HepG2 (cell line): ENCODE data around the gene BRMS1. TPM values are rescaled to one million over a fixed set of nuclear protein-coding genes. Genes with fewer than 3 reads are reported as not detected.

Source experiments
- ESRRA ChIP-seq: sonication (generic); formaldehyde crosslinking; IDR thresholded peaks from 2 replicates; pipeline ENCODE4 v1.5.1; 2020; ENCODE audit warnings: mild to moderate bottlenecking, low read depth, missing genetic modification reagents
- GZF1 ChIP-seq: sonication (generic); formaldehyde crosslinking; IDR thresholded peaks from 2 replicates; pipeline ENCODE4 v1.5.1; 2020; ENCODE audit warnings: mild to moderate bottlenecking, missing genetic modification reagents
- JUN ChIP-seq: sonication (generic); formaldehyde crosslinking; IDR thresholded peaks from 2 replicates; pipeline ENCODE4 v1.4.0; 2020; ENCODE audit warnings: mild to moderate bottlenecking, missing genetic modification reagents
- NCOA2 ChIP-seq: sonication (generic); formaldehyde crosslinking; IDR thresholded peaks from 2 replicates; pipeline ENCODE4 v1.8.0; 2022; ENCODE audit warnings: inconsistent platforms
- NFIC ChIP-seq: IDR thresholded peaks from 2 replicates; pipeline ENCODE4 v1.6.1; 2012; ENCODE audit warnings: mild to moderate bottlenecking, low read length, inconsistent platforms
- NR1H2 ChIP-seq: sonication (generic); formaldehyde crosslinking; IDR thresholded peaks from 2 replicates; pipeline ENCODE4 v1.8.1; 2022; ENCODE audit warnings: low read depth, missing genetic modification reagents, borderline replicate concordance
- RBFOX2 ChIP-seq: fragments of 200-400 bp; formaldehyde crosslinking; IDR thresholded peaks from 2 replicates; pipeline ENCODE4 v1.6.1; 2017; ENCODE audit warnings: low read depth, mild to moderate bottlenecking, low read length
- SMYD3 ChIP-seq: sonication (generic); formaldehyde crosslinking; IDR thresholded peaks from 2 replicates; pipeline ENCODE4 v1.8.1; 2023; ENCODE audit warnings: mild to moderate bottlenecking, missing genetic modification reagents
- ZBTB21 ChIP-seq: sonication (generic); formaldehyde crosslinking; IDR thresholded peaks from 2 replicates; pipeline ENCODE4 v1.4.0; 2020; ENCODE audit warnings: missing genetic modification reagents
- ZKSCAN5 ChIP-seq: sonication (generic); formaldehyde crosslinking; IDR thresholded peaks from 2 replicates; pipeline ENCODE4 v1.5.1; 2020; ENCODE audit warnings: mild to moderate bottlenecking, missing genetic modification reagents
- ZNF432 ChIP-seq: sonication (generic); formaldehyde crosslinking; IDR thresholded peaks from 2 replicates; pipeline ENCODE4 v1.5.0; 2020; ENCODE audit warnings: missing genetic modification reagents, mild to moderate bottlenecking, borderline replicate concordance
- ZNF629 ChIP-seq: sonication (generic); formaldehyde crosslinking; conservative IDR thresholded peaks from 2 replicates; pipeline ENCODE4 v1.5.0; 2020; ENCODE audit warnings: missing genetic modification reagents
- ZSCAN21 ChIP-seq: sonication (generic); formaldehyde crosslinking; IDR thresholded peaks from 2 replicates; pipeline ENCODE4 v1.8.0; 2022; ENCODE audit warnings: mild to moderate bottlenecking, missing genetic modification reagents, moderate library complexity, borderline replicate concordance
- polyA plus RNA-seq, 8 experiments: library from polyadenylated mRNA; depleted of rRNA in 3 of 8; stranded (reverse) in 7 of 8; unstranded in 1 of 8; fragments of >200 nt; fragmentation: Illumina TruSeq in 4 of 8; extraction: Trizol in 4 of 8; gene quantifications; 2 replicates each; pipeline versions ENCODE4 v1.2.1 to v1.2.3, GENCODE V29; 2011 to 2016; ENCODE audit warnings: low read depth in 4 of 8, missing spikeins in 1 of 8, mixed read lengths in 1 of 8; ENCODE audit not compliant: insufficient read depth in 1 of 8
- total RNA-seq, 5 experiments: library from RNA; depleted of rRNA; stranded (reverse); fragments of >200 nt; fragmentation: Illumina TruSeq; extraction: Trizol; gene quantifications; 2 replicates each; pipeline ENCODE4 v1.2.3, GENCODE V29; 2016; ENCODE audit warnings: low read depth in 1 of 5
- TF ChIP-seq, protein P1 (sequence below): sonication (generic); formaldehyde crosslinking; IDR thresholded peaks from 2 replicates; pipeline ENCODE4 v1.4.0; 2020; ENCODE audit warnings: mild to moderate bottlenecking, missing genetic modification reagents
- TF ChIP-seq, protein P2 (sequence below): sonication (generic); formaldehyde crosslinking; IDR thresholded peaks from 2 replicates; pipeline ENCODE4 v1.8.0; 2022; ENCODE audit warnings: missing genetic modification reagents, mild to moderate bottlenecking, inconsistent platforms, borderline replicate concordance
- TF ChIP-seq, protein P3 (sequence below): sonication (generic); formaldehyde crosslinking; conservative IDR thresholded peaks from 2 replicates; pipeline ENCODE4 v1.8.0; 2022; ENCODE audit warnings: low read depth, missing genetic modification reagents
- TF ChIP-seq, protein P4 (sequence below): sonication (generic); formaldehyde crosslinking; IDR thresholded peaks from 2 replicates; pipeline ENCODE4 v1.5.1; 2020; ENCODE audit warnings: mild to moderate bottlenecking, missing genetic modification reagents
- TF ChIP-seq, protein P5 (sequence below): sonication (generic); formaldehyde crosslinking; IDR thresholded peaks from 2 replicates; pipeline ENCODE4 v1.8.0; 2022; ENCODE audit warnings: missing genetic modification reagents, mild to moderate bottlenecking, borderline replicate concordance
- TF ChIP-seq, protein P6 (sequence below): sonication (generic); formaldehyde crosslinking; IDR thresholded peaks from 2 replicates; pipeline ENCODE4 v1.5.0; 2020; ENCODE audit warnings: missing genetic modification reagents

BRMS1 gene
- total and polyA plus RNA-seq, 2 of the 13 experiments (the other 11 are each of a cell fraction or from before 2014, with no cell fraction given) = 15.8 to 55.7 TPM

DNA sequence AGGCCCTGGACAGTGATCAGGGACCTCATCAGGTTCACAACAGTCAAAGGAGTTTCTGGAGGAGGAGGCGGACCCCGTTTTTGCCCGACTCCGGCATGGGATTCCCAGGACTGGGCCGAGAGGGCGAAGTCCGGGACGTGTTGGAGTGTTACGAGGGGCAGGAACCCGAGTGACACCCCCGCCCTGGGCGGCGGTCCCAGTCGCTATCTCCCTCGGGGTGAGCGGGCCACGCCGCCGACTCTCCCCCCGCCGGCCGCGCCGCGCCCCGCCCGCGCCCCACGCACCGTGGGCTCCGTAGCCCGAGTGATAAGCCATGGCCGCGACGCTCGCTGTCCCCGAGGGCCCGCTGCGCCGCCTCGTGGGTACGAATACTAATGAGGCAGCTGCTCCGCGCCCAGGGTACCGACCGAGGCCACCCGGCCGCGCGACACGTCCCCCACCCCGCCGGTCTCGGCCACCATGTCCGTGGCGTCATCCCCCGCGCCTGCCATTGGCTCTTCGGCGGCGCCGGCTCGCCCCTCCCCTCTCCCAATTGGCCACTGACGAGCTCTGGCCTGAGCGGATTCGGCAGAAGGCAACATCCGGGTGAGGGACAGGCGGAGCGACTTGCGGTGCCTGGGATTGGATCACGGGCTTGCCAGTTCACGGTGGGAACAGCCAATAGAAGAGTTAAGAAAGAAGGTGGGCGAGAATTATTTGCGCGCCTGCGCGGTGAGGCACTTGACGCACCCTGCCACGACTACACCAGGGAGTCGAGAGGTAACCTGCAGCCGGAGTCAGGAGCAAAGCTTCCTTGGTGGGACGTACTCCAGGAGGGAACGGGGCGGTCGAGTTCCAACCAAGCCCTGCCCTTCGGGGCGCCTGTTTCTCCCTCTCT lies 56.0 kb downstream of the BRMS1 start, which contains the start of gene YIF1A (continued):
- TF ChIP-seq NFIC = no peak
- TF ChIP-seq ZNF629 (CRISPR knock-in tag) = no peak; the same call in 1 of the 2 replicates
- peak; percentile 60; the same call in 1 of the 2 replicates for TF ChIP-seq ZSCAN21 (CRISPR knock-in tag)
- TF ChIP-seq NR1H2 (CRISPR knock-in tag) = no peak
- no peak for TF ChIP-seq GZF1 (CRISPR knock-in tag)
- TF ChIP-seq ESRRA (CRISPR knock-in tag) = no peak
- TF ChIP-seq, protein P1, sequence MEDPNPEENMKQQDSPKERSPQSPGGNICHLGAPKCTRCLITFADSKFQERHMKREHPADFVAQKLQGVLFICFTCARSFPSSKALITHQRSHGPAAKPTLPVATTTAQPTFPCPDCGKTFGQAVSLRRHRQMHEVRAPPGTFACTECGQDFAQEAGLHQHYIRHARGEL = no peak
- no peak for TF ChIP-seq ZBTB21
- no peak for TF ChIP-seq ZKSCAN5 (CRISPR knock-in tag)
- peak; percentile 65 for TF ChIP-seq JUN (CRISPR knock-in tag)
- TF ChIP-seq, protein P2, sequence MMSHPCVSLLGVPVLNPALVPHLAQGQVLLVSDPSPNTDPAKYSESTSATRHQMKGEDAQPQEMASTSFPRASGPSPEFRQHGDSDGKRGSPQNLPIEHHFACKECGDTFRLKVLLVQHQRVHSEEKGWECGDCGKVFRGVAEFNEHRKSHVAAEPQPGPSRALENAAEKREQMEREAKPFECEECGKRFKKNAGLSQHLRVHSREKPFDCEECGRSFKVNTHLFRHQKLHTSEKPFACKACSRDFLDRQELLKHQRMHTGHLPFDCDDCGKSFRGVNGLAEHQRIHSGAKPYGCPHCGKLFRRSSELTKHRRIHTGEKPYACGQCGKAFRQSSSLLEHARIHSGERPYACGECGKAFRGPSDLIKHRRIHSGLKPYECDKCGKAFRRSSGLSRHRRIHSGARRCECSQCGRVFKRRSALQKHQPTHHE = no peak
- TF ChIP-seq, protein P3, sequence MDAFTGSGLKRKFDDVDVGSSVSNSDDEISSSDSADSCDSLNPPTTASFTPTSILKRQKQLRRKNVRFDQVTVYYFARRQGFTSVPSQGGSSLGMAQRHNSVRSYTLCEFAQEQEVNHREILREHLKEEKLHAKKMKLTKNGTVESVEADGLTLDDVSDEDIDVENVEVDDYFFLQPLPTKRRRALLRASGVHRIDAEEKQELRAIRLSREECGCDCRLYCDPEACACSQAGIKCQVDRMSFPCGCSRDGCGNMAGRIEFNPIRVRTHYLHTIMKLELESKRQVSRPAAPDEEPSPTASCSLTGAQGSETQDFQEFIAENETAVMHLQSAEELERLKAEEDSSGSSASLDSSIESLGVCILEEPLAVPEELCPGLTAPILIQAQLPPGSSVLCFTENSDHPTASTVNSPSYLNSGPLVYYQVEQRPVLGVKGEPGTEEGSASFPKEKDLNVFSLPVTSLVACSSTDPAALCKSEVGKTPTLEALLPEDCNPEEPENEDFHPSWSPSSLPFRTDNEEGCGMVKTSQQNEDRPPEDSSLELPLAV = no peak
- peak; percentile 95; the same call in 1 of the 2 replicates for TF ChIP-seq SMYD3 (CRISPR knock-in tag)
- TF ChIP-seq, protein P4, sequence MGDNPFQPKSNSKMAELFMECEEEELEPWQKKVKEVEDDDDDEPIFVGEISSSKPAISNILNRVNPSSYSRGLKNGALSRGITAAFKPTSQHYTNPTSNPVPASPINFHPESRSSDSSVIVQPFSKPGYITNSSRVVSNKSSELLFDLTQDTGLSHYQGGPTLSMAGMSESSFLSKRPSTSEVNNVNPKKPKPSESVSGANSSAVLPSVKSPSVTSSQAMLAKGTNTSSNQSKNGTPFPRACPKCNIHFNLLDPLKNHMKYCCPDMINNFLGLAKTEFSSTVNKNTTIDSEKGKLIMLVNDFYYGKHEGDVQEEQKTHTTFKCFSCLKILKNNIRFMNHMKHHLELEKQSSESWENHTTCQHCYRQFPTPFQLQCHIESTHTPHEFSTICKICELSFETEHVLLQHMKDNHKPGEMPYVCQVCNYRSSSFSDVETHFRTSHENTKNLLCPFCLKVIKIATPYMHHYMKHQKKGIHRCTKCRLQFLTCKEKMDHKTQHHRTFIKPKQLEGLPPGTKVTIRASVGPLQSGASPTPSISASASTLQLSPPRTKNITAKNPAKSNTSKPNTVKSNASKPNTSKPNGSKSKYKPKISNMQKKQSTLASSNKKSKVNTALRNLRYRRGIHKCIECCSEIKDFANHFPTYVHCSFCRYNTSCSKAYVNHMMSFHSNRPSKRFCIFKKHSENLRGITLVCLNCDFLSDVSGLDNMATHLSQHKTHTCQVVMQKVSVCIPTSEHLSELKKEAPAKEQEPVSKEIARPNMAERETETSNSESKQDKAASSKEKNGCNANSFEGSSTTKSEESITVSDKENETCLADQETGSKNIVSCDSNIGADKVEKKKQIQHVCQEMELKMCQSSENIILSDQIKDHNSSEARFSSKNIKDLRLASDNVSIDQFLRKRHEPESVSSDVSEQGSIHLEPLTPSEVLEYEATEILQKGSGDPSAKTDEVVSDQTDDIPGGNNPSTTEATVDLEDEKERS (CRISPR knock-in tag) = no peak
- TF ChIP-seq ZNF432 (CRISPR knock-in tag) = no peak
- TF ChIP-seq NCOA2 (CRISPR knock-in tag) = no peak
- TF ChIP-seq, protein P5, sequence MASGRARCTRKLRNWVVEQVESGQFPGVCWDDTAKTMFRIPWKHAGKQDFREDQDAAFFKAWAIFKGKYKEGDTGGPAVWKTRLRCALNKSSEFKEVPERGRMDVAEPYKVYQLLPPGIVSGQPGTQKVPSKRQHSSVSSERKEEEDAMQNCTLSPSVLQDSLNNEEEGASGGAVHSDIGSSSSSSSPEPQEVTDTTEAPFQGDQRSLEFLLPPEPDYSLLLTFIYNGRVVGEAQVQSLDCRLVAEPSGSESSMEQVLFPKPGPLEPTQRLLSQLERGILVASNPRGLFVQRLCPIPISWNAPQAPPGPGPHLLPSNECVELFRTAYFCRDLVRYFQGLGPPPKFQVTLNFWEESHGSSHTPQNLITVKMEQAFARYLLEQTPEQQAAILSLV (CRISPR knock-in tag) = no peak
- TF ChIP-seq, protein P6, sequence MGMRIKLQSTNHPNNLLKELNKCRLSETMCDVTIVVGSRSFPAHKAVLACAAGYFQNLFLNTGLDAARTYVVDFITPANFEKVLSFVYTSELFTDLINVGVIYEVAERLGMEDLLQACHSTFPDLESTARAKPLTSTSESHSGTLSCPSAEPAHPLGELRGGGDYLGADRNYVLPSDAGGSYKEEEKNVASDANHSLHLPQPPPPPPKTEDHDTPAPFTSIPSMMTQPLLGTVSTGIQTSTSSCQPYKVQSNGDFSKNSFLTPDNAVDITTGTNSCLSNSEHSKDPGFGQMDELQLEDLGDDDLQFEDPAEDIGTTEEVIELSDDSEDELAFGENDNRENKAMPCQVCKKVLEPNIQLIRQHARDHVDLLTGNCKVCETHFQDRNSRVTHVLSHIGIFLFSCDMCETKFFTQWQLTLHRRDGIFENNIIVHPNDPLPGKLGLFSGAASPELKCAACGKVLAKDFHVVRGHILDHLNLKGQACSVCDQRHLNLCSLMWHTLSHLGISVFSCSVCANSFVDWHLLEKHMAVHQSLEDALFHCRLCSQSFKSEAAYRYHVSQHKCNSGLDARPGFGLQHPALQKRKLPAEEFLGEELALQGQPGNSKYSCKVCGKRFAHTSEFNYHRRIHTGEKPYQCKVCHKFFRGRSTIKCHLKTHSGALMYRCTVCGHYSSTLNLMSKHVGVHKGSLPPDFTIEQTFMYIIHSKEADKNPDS (CRISPR knock-in tag) = no peak
- TF ChIP-seq RBFOX2 = peak; percentile 96
